ENCODE data around the gene FCHO1.

Gene FCHO1

GRCh38 chr19:17747205-17748098 is 3.8 kb upstream of the FCHO1 start:
- no peaks in the 10 kb centered on the region for H3K27me3 Mint-ChIP-seq (ENCODE audit: low read depth)
- H3K4me1 Mint-ChIP-seq (ENCODE audit: low read depth) = peaks cover 37% of the 10 kb centered on the region
- peak; percentile 95 for DNase-seq (ENCODE audit: low spot score)
- H3K27ac Mint-ChIP-seq = peak overlapping the region; percentile 68
- no peaks in the 10 kb centered on the region for H3K9me3 Mint-ChIP-seq
- peaks cover 10% of the 10 kb centered on the region for H3K36me3 Mint-ChIP-seq (ENCODE audit: low read depth)
- H3K4me3 Mint-ChIP-seq = peak overlapping the region; percentile 81

DNA sequence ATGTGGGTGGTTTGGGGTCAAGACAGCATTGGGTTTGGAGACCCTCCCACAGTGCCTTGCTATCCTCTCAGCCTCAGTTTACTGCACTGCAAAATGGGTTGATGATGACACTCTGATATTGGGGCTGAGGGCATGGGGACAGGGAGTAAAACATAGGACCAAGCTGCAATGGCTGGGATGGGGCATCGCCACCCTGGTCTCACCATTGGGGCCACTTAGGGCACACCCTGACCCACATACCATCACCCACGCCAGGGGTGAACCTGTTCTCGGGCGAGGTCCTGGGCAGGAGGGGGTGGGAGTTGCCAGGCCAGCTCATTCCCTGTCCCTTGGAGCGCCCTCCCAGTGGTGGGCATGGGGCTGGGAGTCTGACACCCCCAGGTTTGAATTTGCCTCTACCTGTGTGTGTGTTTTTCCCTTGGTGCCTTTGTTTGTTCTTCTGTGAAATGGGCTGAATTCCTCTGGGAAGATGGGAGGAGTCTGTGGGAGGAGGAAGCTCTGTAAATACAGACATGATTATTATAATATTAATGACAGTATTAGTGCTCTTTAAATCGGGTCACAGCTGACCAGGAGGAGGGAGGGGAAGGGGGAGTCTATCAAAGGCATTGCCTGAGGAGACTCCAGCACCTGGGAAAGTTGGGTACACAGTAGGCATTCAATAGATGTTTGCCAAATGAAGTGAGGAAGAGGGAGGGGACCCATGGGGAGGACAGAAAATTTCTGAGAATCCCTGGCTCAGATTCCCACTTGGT is 2.2 kb upstream of the FCHO1 start:
- Mint-ChIP-seq H3K27me3 (ENCODE audit: low read depth) (no peaks in the 10 kb centered on the region), H3K4me3 (peak overlapping the region; percentile 93), H3K36me3 (ENCODE audit: low read depth) (peaks cover 15% of the 10 kb centered on the region), H3K27ac (peak overlapping the region; percentile 70), H3K9me3 (no peaks in the 10 kb centered on the region), H3K4me1 (ENCODE audit: low read depth) (peaks cover 42% of the 10 kb centered on the region)
- no peak for DNase-seq (ENCODE audit: low spot score)

- Mint-ChIP-seq H3K4me3 (peak overlapping the region; percentile 93), H3K27ac (peak overlapping the region; percentile 82), H3K9me3 (no peaks in the 10 kb centered on the region), H3K36me3 (ENCODE audit: low read depth) (peaks cover 22% of the 10 kb centered on the region), H3K4me1 (ENCODE audit: low read depth) (peaks cover 46% of the 10 kb centered on the region), H3K27me3 (ENCODE audit: low read depth) (no peaks in the 10 kb centered on the region)
- peak; percentile 24 for DNase-seq (ENCODE audit: low spot score)
Observed at GRCh38 chr19:17749912-17750317, 1.4 kb upstream of the FCHO1 start.

DNA sequence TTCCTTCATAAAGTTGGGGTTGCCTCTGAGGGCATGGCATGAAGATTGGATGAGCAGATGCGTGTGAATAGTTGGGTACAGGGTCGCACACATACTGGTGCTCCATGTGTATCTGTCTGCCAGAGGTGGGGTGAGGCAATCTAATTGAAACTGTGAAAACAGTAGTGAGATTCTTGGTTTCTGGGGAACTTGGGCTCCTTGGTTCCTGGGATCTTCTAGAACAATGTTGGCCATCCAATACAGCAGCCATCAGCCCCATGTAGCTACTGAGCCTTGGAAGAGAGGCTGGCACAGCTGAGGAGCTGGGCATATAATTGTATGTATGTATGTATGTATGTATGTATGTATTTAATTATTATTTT is 616 bp downstream of the FCHO1 start:
- Mint-ChIP-seq H3K27ac (peak overlapping the region; percentile 95), H3K36me3 (ENCODE audit: low read depth) (peaks cover 38% of the 10 kb centered on the region), H3K4me1 (ENCODE audit: low read depth) (peaks cover 51% of the 10 kb centered on the region), H3K27me3 (ENCODE audit: low read depth) (no peaks in the 10 kb centered on the region), H3K4me3 (peak overlapping the region; percentile 93), H3K9me3 (no peaks in the 10 kb centered on the region)
- DNase-seq (ENCODE audit: low spot score) = no peak

GRCh38 chr19:17752865-17753639 is 1.8 kb downstream of the FCHO1 start:
- Mint-ChIP-seq H3K27me3 (ENCODE audit: low read depth) (no peaks in the 10 kb centered on the region), H3K4me3 (no peak overlapping the region), H3K36me3 (ENCODE audit: low read depth) (peaks cover 45% of the 10 kb centered on the region), H3K9me3 (no peaks in the 10 kb centered on the region), H3K27ac (peak overlapping the region; percentile 20), H3K4me1 (ENCODE audit: low read depth) (peaks cover 48% of the 10 kb centered on the region)
- DNase-seq (ENCODE audit: low spot score) = no peak

- DNase-seq (ENCODE audit: low spot score) = no peak
- H3K27ac Mint-ChIP-seq = no peak overlapping the region
- no peak overlapping the region for H3K4me3 Mint-ChIP-seq
- peaks cover 50% of the 10 kb centered on the region for H3K36me3 Mint-ChIP-seq (ENCODE audit: low read depth)
- no peaks in the 10 kb centered on the region for H3K27me3 Mint-ChIP-seq (ENCODE audit: low read depth)
- no peaks in the 10 kb centered on the region for H3K9me3 Mint-ChIP-seq
- H3K4me1 Mint-ChIP-seq (ENCODE audit: low read depth) = peaks cover 42% of the 10 kb centered on the region
Observed at GRCh38 chr19:17753976-17754375, 2.7 kb downstream of the FCHO1 start.

GRCh38 chr19:17754634-17755442 is 3.6 kb downstream of the FCHO1 start:
- Mint-ChIP-seq H3K27ac (peak overlapping the region; percentile 75), H3K4me1 (ENCODE audit: low read depth) (peaks cover 34% of the 10 kb centered on the region), H3K36me3 (ENCODE audit: low read depth) (peaks cover 50% of the 10 kb centered on the region), H3K4me3 (no peak overlapping the region), H3K27me3 (ENCODE audit: low read depth) (no peaks in the 10 kb centered on the region), H3K9me3 (no peaks in the 10 kb centered on the region)
- DNase-seq (ENCODE audit: low spot score) = no peak

DNA sequence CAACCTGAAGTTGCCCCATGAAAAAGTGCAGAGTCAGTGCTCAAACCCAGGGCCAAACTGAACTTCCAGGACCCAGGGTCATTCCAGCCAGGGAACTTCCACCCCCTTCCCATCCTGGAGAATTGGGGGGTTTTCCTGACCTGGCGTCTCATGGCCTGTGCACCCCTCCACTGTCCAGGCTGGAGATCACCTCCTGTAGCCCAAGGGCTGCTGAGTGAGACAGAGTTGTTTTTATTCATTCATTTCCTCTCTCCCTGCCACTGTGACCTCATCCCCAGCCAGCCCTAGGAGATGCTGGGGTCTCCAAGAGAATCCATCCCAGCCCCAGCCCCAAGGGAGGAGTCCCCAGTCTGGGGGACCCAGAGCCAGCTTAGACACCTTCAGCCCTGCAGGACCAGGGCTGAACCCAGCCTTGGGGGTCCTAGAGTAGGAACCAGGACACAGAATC is 4.2 kb downstream of the FCHO1 start:
- Mint-ChIP-seq H3K36me3 (ENCODE audit: low read depth) (peaks cover 56% of the 10 kb centered on the region), H3K9me3 (no peaks in the 10 kb centered on the region), H3K4me1 (ENCODE audit: low read depth) (peaks cover 30% of the 10 kb centered on the region), H3K27me3 (ENCODE audit: low read depth) (no peaks in the 10 kb centered on the region), H3K27ac (peak overlapping the region; percentile 49), H3K4me3 (no peak overlapping the region)
- DNase-seq (ENCODE audit: low spot score) = no peak

GRCh38 chr19:17755977-17756670 is 4.8 kb downstream of the FCHO1 start:
- Mint-ChIP-seq H3K27me3 (ENCODE audit: low read depth) (no peaks in the 10 kb centered on the region), H3K9me3 (no peaks in the 10 kb centered on the region), H3K36me3 (ENCODE audit: low read depth) (peaks cover 60% of the 10 kb centered on the region), H3K4me3 (no peak overlapping the region), H3K27ac (peak overlapping the region; percentile 49), H3K4me1 (ENCODE audit: low read depth) (peaks cover 30% of the 10 kb centered on the region)
- DNase-seq (ENCODE audit: low spot score) = no peak

- H3K4me1 Mint-ChIP-seq (ENCODE audit: low read depth) = peaks cover 25% of the 10 kb centered on the region
- H3K36me3 Mint-ChIP-seq (ENCODE audit: low read depth) = peaks cover 56% of the 10 kb centered on the region
- H3K9me3 Mint-ChIP-seq = no peaks in the 10 kb centered on the region
- no peak for DNase-seq (ENCODE audit: low spot score)
- H3K27me3 Mint-ChIP-seq (ENCODE audit: low read depth) = no peaks in the 10 kb centered on the region
- no peak overlapping the region for H3K4me3 Mint-ChIP-seq
- H3K27ac Mint-ChIP-seq = no peak overlapping the region
Observed at GRCh38 chr19:17757125-17757524, 5.8 kb downstream of the FCHO1 start.

- peak overlapping the region; percentile 48 for H3K27ac Mint-ChIP-seq
- no peak for DNase-seq (ENCODE audit: low spot score)
- no peaks in the 10 kb centered on the region for H3K9me3 Mint-ChIP-seq
- H3K4me1 Mint-ChIP-seq (ENCODE audit: low read depth) = peaks cover 23% of the 10 kb centered on the region
- H3K36me3 Mint-ChIP-seq (ENCODE audit: low read depth) = peaks cover 64% of the 10 kb centered on the region
- no peaks in the 10 kb centered on the region for H3K27me3 Mint-ChIP-seq (ENCODE audit: low read depth)
- no peak overlapping the region for H3K4me3 Mint-ChIP-seq
Observed at GRCh38 chr19:17758515-17758914, 7.2 kb downstream of the FCHO1 start.

DNA sequence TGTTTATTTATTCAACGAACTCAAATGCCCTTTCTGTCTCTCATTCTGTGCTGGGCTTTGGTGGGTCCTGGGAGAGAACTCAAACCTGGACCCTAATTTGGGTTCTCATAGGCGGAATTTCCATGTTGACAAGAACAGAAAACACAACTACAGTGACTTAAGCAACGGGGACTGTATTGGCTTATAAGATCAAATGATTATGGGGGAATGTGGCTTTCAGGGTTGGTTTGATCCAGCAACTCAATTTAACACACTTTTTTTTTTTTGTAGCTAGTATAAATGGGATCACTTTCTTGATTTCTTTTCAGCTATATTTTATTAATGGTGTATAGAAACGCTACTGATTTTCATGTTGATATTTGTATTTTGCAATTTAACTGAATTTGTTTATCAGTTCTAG is 9.9 kb downstream of the FCHO1 start:
- Mint-ChIP-seq H3K36me3 (ENCODE audit: low read depth) (peaks cover 61% of the 10 kb centered on the region), H3K9me3 (no peaks in the 10 kb centered on the region), H3K27me3 (ENCODE audit: low read depth) (no peaks in the 10 kb centered on the region), H3K4me1 (ENCODE audit: low read depth) (peaks cover 11% of the 10 kb centered on the region), H3K27ac (no peak overlapping the region), H3K4me3 (no peak overlapping the region)
- no peak for DNase-seq (ENCODE audit: low spot score)

All from T-helper 2 cell treated with Interferon-gamma antibody and Interleukin-4, amounts not matched to agents 5 μg/mL and 100 μg/mL, for 36 hours (primary cell).